OCI-LY1 (cell line): ENCODE data around the gene APBA1.

Experiments used
- H2AFZ ChIP-seq: fragments of 200-600 bp; sonication (generic), shearing (Covaris generic); 2 replicates; pipeline ENCODE4 v1.6.0; 2014; ENCODE audit warnings: antibody characterized with exemption, mild to moderate bottlenecking, low read length
- H3F3A ChIP-seq: fragments of 200-600 bp; sonication (generic), shearing (Covaris generic); 2 replicates; pipeline ENCODE4 v1.6.0; 2014; ENCODE audit warnings: mild to moderate bottlenecking, antibody characterized with exemption, low read length, moderate library complexity; ENCODE audit not compliant: insufficient read depth
- H3K27ac ChIP-seq: fragments of 200-600 bp; sonication (generic); 2 replicates; pipeline ENCODE4 v1.5.1; 2014; ENCODE audit warnings: low read length, mixed run types, mild to moderate bottlenecking, low read depth; ENCODE audit not compliant: poor library complexity, severe bottlenecking
- H3K27me3 ChIP-seq: fragments of 200-600 bp; sonication (generic); 2 replicates; pipeline ENCODE4 v1.6.0; 2014; ENCODE audit warnings: antibody characterized with exemption, mild to moderate bottlenecking, low read length, moderate library complexity; ENCODE audit not compliant: insufficient read depth
- H3K36me3 ChIP-seq: fragments of 200-600 bp; sonication (generic); 2 replicates; pipeline ENCODE4 v1.6.1; 2014; ENCODE audit warnings: mild to moderate bottlenecking, antibody characterized with exemption, low read length, moderate library complexity, mixed read lengths; ENCODE audit not compliant: insufficient read depth
- H3K4me1 ChIP-seq: fragments of 200-600 bp; sonication (generic); 2 replicates; pipeline ENCODE4 v1.5.1; 2014; ENCODE audit warnings: mild to moderate bottlenecking, low read length, moderate library complexity; ENCODE audit not compliant: insufficient read depth, severe bottlenecking
- H3K4me2 ChIP-seq: fragments of 200-600 bp; sonication (generic), shearing (Covaris generic); 2 replicates; pipeline ENCODE4 v1.6.1; 2014; ENCODE audit warnings: low read length
- H3K4me3 ChIP-seq: fragments of 200-600 bp; sonication (generic); 2 replicates; pipeline ENCODE4 v1.5.1; 2014; ENCODE audit warnings: low read length, low read depth, mild to moderate bottlenecking, mixed read lengths; ENCODE audit not compliant: poor library complexity, severe bottlenecking
- H3K79me2 ChIP-seq: fragments of 200-600 bp; shearing (Covaris generic); 2 replicates; pipeline ENCODE4 v1.6.1; 2016; ENCODE audit warnings: mixed run types, low read length, mixed read lengths; ENCODE audit not compliant: insufficient read depth
- H3K9ac ChIP-seq: fragments of 200-600 bp; sonication (generic), shearing (Covaris generic); 2 replicates; pipeline ENCODE4 v1.6.1; 2014; ENCODE audit warnings: mild to moderate bottlenecking, low read length, mixed read lengths
- H3K9me2 ChIP-seq: fragments of 200-600 bp; sonication (generic), shearing (Covaris generic); 2 replicates; pipeline ENCODE4 v1.6.1; 2014; ENCODE audit warnings: low read depth, mild to moderate bottlenecking, low read length, mixed read lengths
- H3K9me3 ChIP-seq: fragments of 200-600 bp; shearing (Covaris generic); 2 replicates; pipeline ENCODE4 v1.6.1; 2014; ENCODE audit warnings: low read length, mixed read lengths
- H4K20me1 ChIP-seq: fragments of 200-600 bp; sonication (generic), shearing (Covaris generic); 2 replicates; pipeline ENCODE4 v1.6.0; 2016; ENCODE audit warnings: mild to moderate bottlenecking, low read length; ENCODE audit not compliant: insufficient read depth
- CTCF ChIP-seq: fragments of 200-600 bp; sonication (generic), shearing (Covaris generic); IDR thresholded peaks from 2 replicates; pipeline ENCODE4 v1.5.1; 2017; ENCODE audit warnings: mild to moderate bottlenecking, antibody characterized with exemption, low read length, moderate library complexity, mixed read lengths
- EZH2 ChIP-seq: fragments of 200-600 bp; sonication (generic), shearing (Covaris generic); IDR thresholded peaks from 2 replicates; pipeline ENCODE4 v1.8.0; 2017; ENCODE audit warnings: borderline replicate concordance, mixed run types, mild to moderate bottlenecking, antibody characterized with exemption, low read length, moderate library complexity, mixed read lengths

The APBA1 gene

GRCh38 chr9:69499407-69499806 lies 172.8 kb downstream of the APBA1 start:
- Histone ChIP-seq H3K9me2 (no peaks in the 10 kb centered on the region), H3K9ac (no peak overlapping the region), H3K79me2 (no peaks in the 10 kb centered on the region), H3K4me3 (no peak overlapping the region), H3K36me3 (no peaks in the 10 kb centered on the region), H3K27me3 (no peaks in the 10 kb centered on the region), H3K4me2 (no peak overlapping the region), H3K27ac (no peak overlapping the region), H3K4me1 (no peaks in the 10 kb centered on the region), H4K20me1 (no peaks in the 10 kb centered on the region), H3F3A (no peaks in the 10 kb centered on the region), H2AFZ (no peak overlapping the region), H3K9me3 (no peaks in the 10 kb centered on the region)
- no peak for TF ChIP-seq EZH2
- no peak for TF ChIP-seq CTCF

- no peaks in the 10 kb centered on the region for H3K36me3 ChIP-seq
- no peaks in the 10 kb centered on the region for H3K27me3 ChIP-seq
- no peaks in the 10 kb centered on the region for H3K9me2 ChIP-seq
- no peaks in the 10 kb centered on the region for H3K79me2 ChIP-seq
- H3K4me1 ChIP-seq, result no peaks in the 10 kb centered on the region
- H3K27ac ChIP-seq, result no peak overlapping the region
- no peaks in the 10 kb centered on the region for H3K9me3 ChIP-seq
- H3K9ac ChIP-seq, result no peak overlapping the region
- H4K20me1 ChIP-seq, result no peaks in the 10 kb centered on the region
- H3F3A ChIP-seq, result no peaks in the 10 kb centered on the region
- TF ChIP-seq CTCF (no peak), EZH2 (no peak)
- H3K4me3 ChIP-seq, result no peak overlapping the region
- no peak overlapping the region for H3K4me2 ChIP-seq
- H2AFZ ChIP-seq, result no peak overlapping the region
These were observed 173.7 kb downstream of the APBA1 start for GRCh38 chr9:69498470-69498869.

- Histone ChIP-seq H3F3A (no peaks in the 10 kb centered on the region), H3K9ac (no peak overlapping the region), H3K27ac (no peak overlapping the region), H3K27me3 (no peaks in the 10 kb centered on the region), H3K4me1 (no peaks in the 10 kb centered on the region), H3K79me2 (no peaks in the 10 kb centered on the region), H2AFZ (no peak overlapping the region), H4K20me1 (no peaks in the 10 kb centered on the region), H3K9me2 (no peaks in the 10 kb centered on the region), H3K36me3 (no peaks in the 10 kb centered on the region), H3K9me3 (no peaks in the 10 kb centered on the region), H3K4me3 (no peak overlapping the region), H3K4me2 (no peak overlapping the region)
- no peak for TF ChIP-seq EZH2
These were observed 174.4 kb downstream of the APBA1 start for GRCh38 chr9:69497816-69498215.

- Histone ChIP-seq H3F3A (no peaks in the 10 kb centered on the region), H3K79me2 (no peaks in the 10 kb centered on the region), H2AFZ (no peak overlapping the region), H3K4me2 (no peak overlapping the region), H3K27me3 (no peaks in the 10 kb centered on the region), H3K4me1 (no peaks in the 10 kb centered on the region), H4K20me1 (no peaks in the 10 kb centered on the region), H3K9me2 (no peaks in the 10 kb centered on the region), H3K27ac (no peak overlapping the region), H3K9ac (no peak overlapping the region), H3K36me3 (no peaks in the 10 kb centered on the region), H3K4me3 (no peak overlapping the region), H3K9me3 (no peaks in the 10 kb centered on the region)
- TF ChIP-seq EZH2, result no peak
- TF ChIP-seq CTCF, result no peak
These were observed 175.2 kb downstream of the APBA1 start for GRCh38 chr9:69496846-69497450.
